GM18526 (cell line): Measurements from ENCODE around the gene IL22.

Source experiments
- POLR2A ChIP-seq: IDR thresholded peaks from 3 replicates; pipeline ENCODE4 v1.6.1; 2011; ENCODE audit not compliant: insufficient read length; ENCODE audit errors: extremely low read depth

Gene IL22

DNA sequence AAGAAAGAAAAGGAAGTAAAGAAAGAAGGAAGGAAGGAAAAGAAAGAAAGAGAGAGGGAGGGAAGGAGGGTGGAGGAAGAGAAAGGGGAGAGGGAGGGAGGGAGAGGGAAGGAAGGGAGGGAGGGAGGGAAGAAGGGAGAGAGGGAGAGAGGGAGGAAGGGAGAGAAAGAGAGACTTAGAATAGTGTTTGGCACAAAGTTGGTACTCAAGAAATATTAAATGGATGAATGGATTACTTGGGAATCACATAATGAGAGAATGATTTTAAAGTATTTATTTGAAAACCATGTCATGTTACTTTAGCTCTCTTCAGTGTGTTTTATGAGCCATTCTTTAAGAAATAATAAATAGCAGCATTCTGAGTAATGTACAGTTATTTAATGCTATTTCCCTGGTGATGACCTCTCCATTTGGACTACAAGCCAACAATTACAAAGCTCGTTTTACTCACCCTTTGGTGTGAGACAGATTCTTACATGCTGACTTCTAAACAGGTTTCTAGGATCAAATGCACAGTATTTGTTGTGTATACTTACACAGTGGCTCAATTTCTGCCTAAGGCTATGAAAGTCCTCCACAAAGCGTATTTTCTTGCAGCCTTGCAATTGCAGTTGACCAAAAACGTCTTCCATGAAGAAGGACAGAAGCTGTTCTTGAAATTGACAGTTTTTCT is 28.7 kb downstream of the IL22 start:
- TF ChIP-seq POLR2A = no peak

DNA sequence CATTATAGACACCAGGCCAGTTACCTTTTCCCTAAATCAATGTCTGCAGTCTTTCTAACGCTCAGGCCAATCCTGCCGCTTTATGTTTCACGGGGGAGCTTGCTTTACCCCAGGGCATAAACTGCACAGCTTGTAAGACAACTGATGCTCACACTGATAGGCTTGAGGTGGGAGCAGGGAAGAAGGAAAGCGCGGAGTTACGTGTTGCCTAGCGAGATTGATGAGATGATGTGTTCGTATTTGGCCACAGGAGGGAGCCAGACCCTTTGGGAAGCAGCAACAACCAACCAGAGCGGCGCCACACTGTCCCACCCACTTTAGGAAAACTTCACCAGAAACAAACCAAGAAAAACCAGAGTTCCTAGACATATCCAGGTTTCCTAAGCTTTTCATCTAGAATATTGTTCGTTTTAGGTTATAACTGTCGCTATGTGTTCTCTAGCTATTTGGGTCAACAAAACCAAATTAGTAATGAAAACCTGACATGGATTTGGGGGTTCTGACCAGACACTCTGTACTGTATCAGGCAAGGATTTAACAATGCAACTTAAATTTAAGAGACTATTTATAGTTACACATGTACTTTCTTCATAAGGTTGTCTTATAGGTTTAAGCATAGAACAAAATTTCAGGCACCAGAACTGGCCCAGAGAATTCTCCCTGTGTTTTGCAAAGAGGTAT is 30.2 kb downstream of the IL22 start:
- TF ChIP-seq POLR2A = no peak

DNA sequence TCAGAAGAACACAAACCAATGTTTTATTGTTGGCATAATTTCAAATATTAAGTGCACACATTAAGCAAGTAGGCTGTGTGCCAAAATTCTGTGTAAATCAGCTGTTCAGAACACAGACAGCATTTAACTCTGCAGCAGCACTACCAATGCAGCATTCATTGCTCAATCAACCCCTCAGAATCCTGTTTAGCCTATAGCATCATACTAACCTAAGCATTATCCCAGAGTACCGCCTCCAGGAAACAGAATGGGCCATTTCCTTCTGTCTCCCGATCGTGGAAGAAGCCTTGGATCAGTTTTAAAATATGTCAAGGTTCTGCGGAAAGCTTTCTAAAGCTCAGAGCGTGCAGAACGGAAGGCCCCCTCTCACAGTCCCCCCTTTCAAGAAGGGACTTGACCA is 31.1 kb downstream of the IL22 start:
- TF ChIP-seq POLR2A = no peak

DNA sequence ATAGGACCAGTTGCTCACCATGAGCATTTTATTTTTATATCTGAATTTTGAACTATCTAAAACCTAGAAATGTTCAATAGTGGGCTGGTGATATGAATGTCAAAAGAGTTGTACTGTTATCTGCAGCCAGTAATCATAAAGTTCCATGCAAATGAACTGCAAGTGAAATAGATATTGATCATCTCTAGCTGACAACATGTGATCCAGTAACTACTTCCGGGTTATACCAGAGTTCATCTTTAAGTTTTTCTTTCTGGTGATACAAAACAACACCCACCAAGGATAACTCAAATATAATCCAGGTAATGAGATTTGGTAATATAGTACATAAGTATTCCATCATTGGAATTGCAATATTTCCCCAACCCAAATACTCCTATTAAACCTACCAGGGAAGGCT is 31.9 kb downstream of the IL22 start:
- no peak for TF ChIP-seq POLR2A

DNA sequence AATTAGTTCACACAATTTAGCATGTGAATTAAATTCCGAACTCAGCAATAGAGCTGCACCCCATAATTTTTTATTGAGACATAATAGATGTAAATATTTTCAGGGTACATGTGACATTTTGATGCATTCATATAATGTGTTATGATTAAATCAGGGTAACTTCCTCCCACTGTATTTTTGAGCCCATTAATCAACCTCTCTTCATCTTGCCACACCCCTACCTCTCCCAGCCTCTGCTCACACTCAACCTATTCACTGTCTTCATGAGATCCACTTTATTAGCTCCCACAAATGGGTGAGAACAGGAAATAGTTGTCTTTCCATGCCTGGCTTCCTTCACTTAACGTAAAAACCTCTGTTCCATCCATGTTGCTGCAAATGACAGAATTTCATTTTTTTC is 42.5 kb downstream of the IL22 start:
- TF ChIP-seq POLR2A = no peak

DNA sequence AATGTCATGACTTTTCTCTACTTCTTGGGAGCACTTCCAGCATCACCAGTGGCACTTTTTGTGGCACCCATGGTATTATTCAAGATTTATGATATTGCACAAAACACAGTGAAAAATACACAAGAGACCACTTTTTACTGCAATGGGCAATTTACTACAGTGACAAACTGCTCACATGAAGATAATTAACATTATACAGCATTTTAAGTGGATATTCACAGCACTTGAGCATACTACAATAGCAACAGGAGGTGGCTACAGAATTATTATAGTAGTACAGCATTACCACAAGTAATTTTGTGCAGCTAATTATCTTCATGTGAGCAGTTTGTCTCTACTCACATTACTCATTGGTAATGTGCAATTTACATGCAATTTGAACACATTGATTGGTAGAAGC is 46.1 kb downstream of the IL22 start:
- TF ChIP-seq POLR2A = no peak

DNA sequence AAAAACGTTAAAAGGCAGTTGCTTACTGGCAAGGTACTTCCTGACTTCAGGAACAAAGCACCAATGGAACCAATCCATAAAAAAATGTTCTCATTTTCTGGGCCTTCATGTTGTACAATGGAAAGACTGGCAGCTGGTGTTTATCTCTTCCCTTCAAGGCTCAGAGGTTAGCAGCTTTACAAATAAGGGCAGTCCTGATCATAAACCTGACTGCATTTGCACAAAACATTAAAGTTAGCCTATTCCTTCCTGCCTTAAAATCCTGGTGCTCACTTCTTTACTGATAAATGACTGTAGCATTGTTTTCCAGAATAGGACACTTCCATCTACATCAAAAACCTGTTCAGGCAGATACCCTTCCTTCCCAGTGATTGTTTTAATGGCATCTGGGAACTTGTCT is 47.0 kb downstream of the IL22 start:
- no peak for TF ChIP-seq POLR2A

DNA sequence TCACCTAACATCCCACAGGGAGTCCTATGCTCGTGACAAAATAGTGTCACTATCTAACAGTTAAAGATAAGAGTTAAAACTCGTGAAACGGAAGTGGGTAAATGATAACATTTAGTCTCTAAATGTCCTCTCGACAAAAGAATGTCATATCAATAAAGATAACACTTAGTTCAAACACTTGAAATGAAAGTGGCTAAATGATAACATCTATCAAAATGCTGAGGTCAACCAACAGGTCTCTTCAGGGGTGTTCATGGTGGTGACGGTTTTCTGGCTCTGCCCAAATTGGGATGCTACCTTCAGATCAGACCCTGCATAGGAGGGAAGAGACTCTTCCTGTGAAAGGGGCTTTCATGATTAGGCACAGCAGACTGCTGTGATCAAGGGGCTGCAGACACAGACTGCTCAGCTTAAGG is 49.9 kb downstream of the IL22 start:
- no peak for TF ChIP-seq POLR2A

DNA sequence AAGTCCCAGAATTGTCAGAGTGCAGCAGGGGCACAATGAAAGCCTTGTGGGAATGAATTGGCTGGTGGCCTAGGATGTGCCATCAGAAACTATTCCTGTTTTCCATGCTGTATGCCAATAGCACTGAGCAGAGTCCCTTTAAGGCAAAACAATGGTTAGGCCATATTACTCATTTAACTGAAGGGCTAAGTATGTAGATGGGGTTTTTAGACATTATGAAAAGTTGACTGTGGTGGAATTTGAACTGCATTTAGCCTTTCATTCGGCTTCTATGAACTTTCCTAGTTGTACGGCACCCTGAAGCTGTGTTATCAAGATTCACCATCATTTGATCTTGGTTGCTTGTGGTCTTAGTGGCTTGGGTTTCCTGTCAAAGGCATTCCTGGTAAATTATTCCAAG is 52.5 kb downstream of the IL22 start:
- no peak for TF ChIP-seq POLR2A

DNA sequence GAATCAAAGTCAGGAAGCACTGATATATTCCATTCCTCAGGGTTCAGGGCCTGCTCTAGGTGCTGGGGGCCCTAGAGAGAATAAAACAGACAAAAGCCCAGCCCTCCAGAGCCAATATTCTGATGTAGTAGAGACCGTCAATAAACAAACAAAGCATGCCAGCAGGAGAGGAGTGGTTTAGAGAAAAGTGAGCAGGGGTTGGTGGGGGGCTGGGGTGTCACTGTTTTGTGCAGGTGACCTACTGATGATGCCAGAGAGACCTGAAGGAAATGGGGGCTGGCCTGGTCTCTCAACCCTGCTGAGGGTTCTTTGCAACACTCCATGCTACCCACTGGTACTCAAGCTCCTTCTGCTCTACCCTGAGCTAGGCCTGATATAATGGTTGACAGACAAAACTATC is 54.3 kb downstream of the IL22 start:
- no peak for TF ChIP-seq POLR2A

DNA sequence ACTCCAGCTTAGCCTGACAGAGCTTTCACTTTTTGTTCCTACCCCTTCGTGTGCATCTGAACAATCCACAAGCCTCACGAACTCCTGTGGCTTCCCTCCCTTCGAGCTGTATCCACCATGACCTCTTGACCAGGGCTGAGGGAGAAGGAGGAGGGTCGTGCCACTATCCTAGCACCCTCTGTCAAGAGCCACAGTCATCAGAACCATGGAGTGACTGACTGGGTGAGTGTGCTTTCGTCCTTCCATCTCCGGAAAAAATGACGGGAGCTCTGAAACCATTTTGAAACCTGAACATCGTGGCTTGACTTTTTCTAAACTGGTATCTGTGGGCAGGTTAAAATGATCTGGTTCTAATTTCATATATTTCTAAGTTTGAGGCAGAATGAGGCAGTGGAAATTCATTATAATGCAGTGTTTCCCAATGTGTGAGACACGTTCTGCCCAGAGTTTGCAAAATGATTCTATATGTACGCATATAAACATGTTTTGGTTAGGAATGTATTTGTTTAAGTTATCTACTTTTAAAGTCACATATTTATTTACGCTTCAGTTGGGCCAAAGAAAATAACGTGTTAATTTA is 54.8 kb downstream of the IL22 start:
- TF ChIP-seq POLR2A = no peak
